HepG2 (cell line): ENCODE results near the gene C20orf204. TPM values are rescaled to one million over a fixed set of nuclear protein-coding genes. Genes with fewer than 3 reads are reported as not detected.
A peak's percentile ranks its signal among the peaks of the same experiment; 100 is the strongest.

Experiments
- ATAC-seq: fragments of 200-7000 bp; cut with Tn5 transposase; 3 replicates; pipeline ENCODE4 v1.9.1; 2020; ENCODE audit warnings: mild to moderate bottlenecking, moderate library complexity
- BruUV-seq: library from RNA; stranded (reverse); fragments of 400-500 nt; replicated peaks from 2 replicates; lab custom pipeline; 2021; lab: Mats Ljungman, UMichigan
- CTCF ChIA-PET: fragments of 300-600 bp; formaldehyde crosslinking; extraction: SDS; loops from one replicate; lab custom pipeline; 2021; ENCODE audit warnings: low total read pairs, inconsistent platforms, low intra/inter-chr PET ratio; lab: Yijun Ruan, JAX
- POLR2A ChIA-PET: fragments of 350-600 bp; sonication (Branson Sonifier 250); formaldehyde crosslinking; loops from one replicate; lab custom pipeline; 2020; ENCODE audit warnings: antibody characterized with exemption, inconsistent platforms; lab: Yijun Ruan, JAX
- DNase-seq: peaks from one replicate; pipeline ENCODE4 v3.0.0-alpha.2; 2015; ENCODE audit warnings: low spot score
- FAIRE-seq: peaks from 3 replicates; lab custom pipeline; 2011; peaks lifted over from hg19 to GRCh38; lab: Jason Lieb, UNC
- H2AFZ ChIP-seq: one replicate; pipeline ENCODE4 v1.6.1; 2011; ENCODE audit warnings: low read length, inconsistent platforms
- H3K27ac ChIP-seq: fragments of 300-600 bp; 3 replicates; pipeline ENCODE4 v1.8.0; 2011; ENCODE audit warnings: mixed run types, mild to moderate bottlenecking, mixed read lengths, low read length, inconsistent platforms; ENCODE audit not compliant: insufficient read depth; ENCODE audit errors: extremely low read length
- H3K27me3 ChIP-seq, 2 experiments: fragments of 200-600 bp in 1 of 2; 2 replicates in 1 of 2; 3 replicates in 1 of 2; pipeline versions ENCODE4 v1.6.0 to v1.8.0; 2011; ENCODE audit warnings: low read length in 2 of 2, mild to moderate bottlenecking in 2 of 2, moderate library complexity in 2 of 2, inconsistent platforms in 1 of 2; ENCODE audit not compliant: insufficient read depth in 2 of 2, control insufficient read depth in 1 of 2
- H3K36me3 ChIP-seq, 2 experiments: fragments of 200-600 bp in 1 of 2; replicated peaks in 1 of 2; 2 replicates in 1 of 2; 3 replicates in 1 of 2; pipeline versions ENCODE4 v1.5.1 to v1.8.0; 2011; ENCODE audit warnings: low read length in 2 of 2, inconsistent platforms in 1 of 2; ENCODE audit not compliant: insufficient read depth in 2 of 2, control insufficient read depth in 1 of 2
- H3K4me1 ChIP-seq: 2 replicates; pipeline ENCODE4 v1.5.1; 2012; ENCODE audit warnings: low read length, inconsistent platforms; ENCODE audit not compliant: insufficient read depth
- H3K4me2 ChIP-seq: 2 replicates; pipeline ENCODE4 v1.6.0; 2011; ENCODE audit warnings: low read depth, low read length, inconsistent platforms
- H3K4me3 ChIP-seq, 3 experiments: fragments of 200-600 bp in 1 of 3; sonication (generic), shearing (Covaris generic) in 1 of 3; replicated peaks in 1 of 3; 2 replicates each; pipeline ENCODE4 v1.5.1; 2011 to 2016; ENCODE audit warnings: low read length in 3 of 3, inconsistent platforms in 2 of 3, low read depth in 2 of 3, mild to moderate bottlenecking in 2 of 3, control low read depth in 1 of 3, mixed read lengths in 1 of 3; ENCODE audit not compliant: insufficient read depth in 1 of 3
- H3K79me2 ChIP-seq: one replicate; pipeline ENCODE4 v1.6.1; 2011; ENCODE audit warnings: low read length, inconsistent platforms; ENCODE audit not compliant: insufficient read depth
- H3K9ac ChIP-seq: 2 replicates; pipeline ENCODE4 v1.6.0; 2011; ENCODE audit warnings: mild to moderate bottlenecking, low read depth, low read length, inconsistent platforms; ENCODE audit not compliant: insufficient read depth
- H3K9me3 ChIP-seq: 2 replicates; pipeline ENCODE4 v1.5.1; 2012; ENCODE audit warnings: mild to moderate bottlenecking, low read length
- H4K20me1 ChIP-seq: 2 replicates; pipeline ENCODE4 v1.6.0; 2011; ENCODE audit warnings: inconsistent platforms, mild to moderate bottlenecking, low read length, moderate library complexity; ENCODE audit not compliant: insufficient read depth
- ELF3 ChIP-seq: IDR thresholded peaks from 2 replicates; pipeline ENCODE4 v1.6.1; 2016; ENCODE audit warnings: missing genetic modification reagents, missing compliant biosample characterization
- FOXA3 ChIP-seq: IDR thresholded peaks from 2 replicates; pipeline ENCODE4 v1.6.1; 2016; ENCODE audit warnings: missing genetic modification reagents, missing compliant biosample characterization
- GMEB2 ChIP-seq: IDR thresholded peaks from 2 replicates; pipeline ENCODE4 v1.6.1; 2016; ENCODE audit warnings: missing biosample characterization, missing genetic modification reagents, low read depth
- KLF13 ChIP-seq: sonication (generic); formaldehyde crosslinking; IDR thresholded peaks from 2 replicates; pipeline ENCODE4 v1.4.0; 2020; ENCODE audit warnings: mild to moderate bottlenecking, missing genetic modification reagents
- NCOA1 ChIP-seq: sonication (generic); formaldehyde crosslinking; IDR thresholded peaks from 2 replicates; pipeline ENCODE4 v1.9.0; 2021; ENCODE audit warnings: missing genetic modification reagents
- PAWR ChIP-seq: sonication (generic); formaldehyde crosslinking; IDR thresholded peaks from 2 replicates; pipeline ENCODE4 v1.4.0; 2020; ENCODE audit warnings: missing genetic modification reagents, mild to moderate bottlenecking, borderline replicate concordance
- POLR2AphosphoS2 ChIP-seq: IDR thresholded peaks from 2 replicates; pipeline ENCODE4 v1.6.1; 2011; ENCODE audit warnings: low read depth, low read length, improper control_type of control experiment
- PTBP1 ChIP-seq: fragments of 200-400 bp; formaldehyde crosslinking; IDR thresholded peaks from 2 replicates; pipeline ENCODE4 v1.6.1; 2018; ENCODE audit warnings: low read length, low read depth; ENCODE audit not compliant: poor library complexity, severe bottlenecking
- RBM22 ChIP-seq: fragments of 200-400 bp; formaldehyde crosslinking; optimal IDR thresholded peaks from 2 replicates; pipeline ENCODE3; 2017; ENCODE audit warnings: mild to moderate bottlenecking, low read length, moderate library complexity
- SRSF9 ChIP-seq: fragments of 200-400 bp; formaldehyde crosslinking; IDR thresholded peaks from 2 replicates; pipeline ENCODE4 v1.6.1; 2018; ENCODE audit warnings: borderline replicate concordance, mild to moderate bottlenecking, low read depth, low read length; ENCODE audit not compliant: insufficient read depth, poor library complexity, severe bottlenecking
- ZNF292 ChIP-seq: sonication (generic); formaldehyde crosslinking; IDR thresholded peaks from 2 replicates; pipeline ENCODE4 v1.8.1; 2022; ENCODE audit warnings: mild to moderate bottlenecking, low read depth, missing genetic modification reagents, borderline replicate concordance
- ZNF460 ChIP-seq: sonication (generic); formaldehyde crosslinking; IDR thresholded peaks from 2 replicates; pipeline ENCODE4 v1.5.1; 2020; ENCODE audit warnings: missing genetic modification reagents, mild to moderate bottlenecking, borderline replicate concordance
- ZNF547 ChIP-seq: sonication (generic); formaldehyde crosslinking; IDR thresholded peaks from 2 replicates; pipeline ENCODE4 v1.5.1; 2020; ENCODE audit warnings: mild to moderate bottlenecking, missing genetic modification reagents
- ZNF720 ChIP-seq: sonication (generic); formaldehyde crosslinking; IDR thresholded peaks from 2 replicates; pipeline ENCODE4 v1.4.0; 2020; ENCODE audit warnings: missing genetic modification reagents
- WGBS: methylation state at CpG from one replicate; pipeline ENCODE4 v1.1.6; 2017; ENCODE audit warnings: low lambda C conversion rate; 5-methylcytosine and 5-hydroxymethylcytosine counted together
- in situ Hi-C: cut with HindIII; loops from 2 replicates; pipeline ENCODE4 v1.10.0; 2017; ENCODE audit warnings: low pct_unique_long_range_greater_than_20kb; ENCODE audit not compliant: extremely low pct_ligation_motif_present
- intact Hi-C: fragments of 100-400 bp; cut with micrococcal nuclease; formaldehyde crosslinking; loops from one replicate; pipeline ENCODE4 v1.10.0; 2022; ENCODE audit not compliant: unreplicated experiment
- polyA plus RNA-seq, 8 experiments: library from polyadenylated mRNA; depleted of rRNA in 3 of 8; stranded (reverse) in 7 of 8; unstranded in 1 of 8; fragments of >200 nt; fragmentation: Illumina TruSeq in 4 of 8; extraction: Trizol in 4 of 8; gene quantifications; 2 replicates each; pipeline versions ENCODE4 v1.2.1 to v1.2.3, GENCODE V29; 2011 to 2016; ENCODE audit warnings: low read depth in 4 of 8, missing spikeins in 1 of 8, mixed read lengths in 1 of 8; ENCODE audit not compliant: insufficient read depth in 1 of 8
- total RNA-seq, 5 experiments: library from RNA; depleted of rRNA; stranded (reverse); fragments of >200 nt; fragmentation: Illumina TruSeq; extraction: Trizol; gene quantifications; 2 replicates each; pipeline ENCODE4 v1.2.3, GENCODE V29; 2016; ENCODE audit warnings: low read depth in 1 of 5
- TF ChIP-seq, protein P1 (sequence below): IDR thresholded peaks from 2 replicates; pipeline ENCODE4 v1.6.1; 2016; ENCODE audit warnings: missing compliant biosample characterization, missing genetic modification reagents, borderline replicate concordance
- TF ChIP-seq, protein P2 (sequence below): conservative IDR thresholded peaks from 2 replicates; pipeline ENCODE4 v1.6.1; 2018; ENCODE audit warnings: missing genetic modification reagents

The C20orf204 gene
- total and polyA plus RNA-seq, 2 of the 13 experiments (the other 11 are each of a cell fraction or from before 2014, with no cell fraction given): 22.1 to 80.0 TPM

- TF ChIP-seq SRSF9 (no peak), ELF3 (CRISPR knock-in tag) (no peak), POLR2AphosphoS2 (no peak), RBM22 (peak; percentile 59), KLF13 (CRISPR knock-in tag) (0 out of 2 replicates have a peak, but pooled peaks have one; percentile 27), ZNF547 (CRISPR knock-in tag) (no peak), PAWR (no peak), ZNF292 (no peak), PTBP1 (peak; percentile 33), FOXA3 (CRISPR knock-in tag) (no peak)
- TF ChIP-seq, protein P1, sequence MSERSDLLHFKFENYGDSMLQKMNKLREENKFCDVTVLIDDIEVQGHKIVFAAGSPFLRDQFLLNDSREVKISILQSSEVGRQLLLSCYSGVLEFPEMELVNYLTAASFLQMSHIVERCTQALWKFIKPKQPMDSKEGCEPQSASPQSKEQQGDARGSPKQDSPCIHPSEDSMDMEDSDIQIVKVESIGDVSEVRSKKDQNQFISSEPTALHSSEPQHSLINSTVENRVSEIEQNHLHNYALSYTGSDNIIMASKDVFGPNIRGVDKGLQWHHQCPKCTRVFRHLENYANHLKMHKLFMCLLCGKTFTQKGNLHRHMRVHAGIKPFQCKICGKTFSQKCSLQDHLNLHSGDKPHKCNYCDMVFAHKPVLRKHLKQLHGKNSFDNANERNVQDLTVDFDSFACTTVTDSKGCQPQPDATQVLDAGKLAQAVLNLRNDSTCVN (CRISPR knock-in tag): no peak
Measured at GRCh38 chr20:64033981-64034493, 1.9 kb upstream of the C20orf204 start (continued).

DNA sequence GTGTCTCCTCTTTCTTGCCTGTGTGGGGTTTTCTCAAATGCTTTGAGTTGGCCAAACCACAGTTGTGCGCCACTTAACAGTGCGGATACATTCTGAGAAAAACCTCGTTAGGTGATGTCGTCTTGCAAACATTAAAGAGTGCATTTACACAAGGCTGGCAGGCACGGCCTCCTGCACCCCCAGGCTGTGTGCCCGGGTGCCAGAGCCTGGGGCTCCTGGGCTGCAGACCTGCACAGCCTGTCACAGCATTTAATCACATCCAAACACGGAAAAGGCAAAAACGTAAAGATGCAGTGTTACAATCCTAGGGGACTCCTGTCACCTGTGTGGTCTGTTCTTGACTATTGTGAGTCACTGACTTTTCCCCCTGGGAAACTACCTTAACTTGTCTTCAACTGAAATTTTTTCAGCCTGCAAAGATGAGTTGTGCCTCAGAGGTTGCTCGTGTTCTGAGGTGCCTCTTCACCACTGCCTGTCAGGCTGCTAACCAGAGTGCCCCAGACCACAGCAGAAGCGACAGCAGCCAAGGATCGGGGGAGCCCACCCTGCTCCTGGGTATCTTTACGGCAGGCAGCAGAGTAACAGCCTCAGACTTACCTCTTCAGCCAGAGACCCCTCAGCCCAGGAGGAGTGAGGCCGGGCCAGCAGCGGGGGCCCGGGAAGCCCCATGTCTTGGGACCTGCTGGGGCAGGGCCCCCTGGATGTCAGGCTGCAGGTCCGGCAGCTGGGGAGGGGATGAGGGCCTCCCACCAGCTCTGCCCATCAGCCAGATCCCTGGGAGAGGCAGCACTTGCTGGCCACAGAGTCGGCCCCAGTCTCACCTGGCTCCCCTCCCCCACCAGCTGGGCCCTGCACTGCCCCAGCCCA is 683 bp upstream of the C20orf204 start:
- Histone ChIP-seq H3K4me1 (peaks cover 50% of the 10 kb centered on the region), H3K27ac (peak overlapping the region; percentile 82), H3K27me3 (no peaks in the 10 kb centered on the region), H3K79me2 (peaks cover 18% of the 10 kb centered on the region), H3K36me3 (peaks cover 23 to 32% of the 10 kb centered on the region in 2 experiments), H3K4me3 (peak overlapping the region; percentile 57 to 84 (median 71); a peak in 5 of 6 replicates), H3K9me3 (no peaks in the 10 kb centered on the region), H4K20me1 (no peaks in the 10 kb centered on the region), H3K9ac (peak overlapping the region; percentile 82), H3K4me2 (peak overlapping the region; percentile 92), H2AFZ (no peak overlapping the region)
- CTCF ChIA-PET: no interaction called here
- 86% methylated on average over 13 of the region's 17 CpGs for WGBS
- DNase-seq (no peak), ATAC-seq (no peak), FAIRE-seq (no peak)
- intact Hi-C loops (no loop called here), in situ Hi-C loops (no loop called here)
- TSS peak; percentile 62 for BruUV-seq
- POLR2A ChIA-PET: interaction anchor here (0.7 to 10.1 kb wide), 20 partner anchors 9 to 408 kb away, joined by 3 to 252 read pairs (median 3); partner anchors contain the start of genes GMEB2, OPRL1, PCMTD2 and PRPF6
- TF ChIP-seq GMEB2 (CRISPR knock-in tag): no peak
- 0 out of 2 replicates have a peak, but pooled peaks have one; percentile 10 for TF ChIP-seq ZNF720 (CRISPR knock-in tag)
- peak; percentile 11; the same call in 1 of the 2 replicates for TF ChIP-seq ZNF460 (CRISPR knock-in tag)
- TF ChIP-seq, protein P2, sequence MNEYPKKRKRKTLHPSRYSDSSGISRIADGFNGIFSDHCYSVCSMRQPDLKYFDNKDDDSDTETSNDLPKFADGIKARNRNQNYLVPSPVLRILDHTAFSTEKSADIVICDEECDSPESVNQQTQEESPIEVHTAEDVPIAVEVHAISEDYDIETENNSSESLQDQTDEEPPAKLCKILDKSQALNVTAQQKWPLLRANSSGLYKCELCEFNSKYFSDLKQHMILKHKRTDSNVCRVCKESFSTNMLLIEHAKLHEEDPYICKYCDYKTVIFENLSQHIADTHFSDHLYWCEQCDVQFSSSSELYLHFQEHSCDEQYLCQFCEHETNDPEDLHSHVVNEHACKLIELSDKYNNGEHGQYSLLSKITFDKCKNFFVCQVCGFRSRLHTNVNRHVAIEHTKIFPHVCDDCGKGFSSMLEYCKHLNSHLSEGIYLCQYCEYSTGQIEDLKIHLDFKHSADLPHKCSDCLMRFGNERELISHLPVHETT (CRISPR knock-in tag): no peak
- TF ChIP-seq NCOA1 (CRISPR knock-in tag): no peak
